Urothelium cell line (cell line): ENCODE data around the gene RSRC2.
"Not testable (repeated sequence)": the region's sequence is repeated elsewhere in the genome, so short reads cannot be mapped to it uniquely, and the experiment has no call there.

Source experiments
- DNase-seq: peaks from one replicate; pipeline ENCODE4 v3.0.0; 2011; ENCODE audit warnings: low spot score, mixed read lengths
- FAIRE-seq: peaks from 2 replicates; lab custom pipeline; 2011; peaks lifted over from hg19 to GRCh38; lab: Jason Lieb, UNC

The RSRC2 gene

DNA sequence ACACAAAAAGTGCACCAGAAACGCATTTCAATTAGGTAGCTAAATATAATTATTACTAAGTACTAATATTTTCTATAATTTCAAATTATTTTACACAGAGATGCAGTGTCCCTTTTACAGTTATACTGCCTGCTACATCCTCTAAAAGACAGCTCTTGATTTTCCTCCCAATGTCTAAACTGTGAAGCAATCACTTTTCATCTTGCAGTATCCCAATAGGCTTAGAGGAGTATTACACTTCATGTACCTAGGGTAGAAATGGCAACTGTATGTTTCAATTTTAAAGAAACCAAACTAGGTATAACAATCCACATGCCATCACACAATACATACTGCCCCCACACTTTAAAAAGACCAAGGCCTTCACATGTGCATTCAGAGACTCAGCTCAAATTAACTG lies 7.3 kb downstream of the RSRC2 start:
- FAIRE-seq (no peak), DNase-seq (no peak)

- no peak for DNase-seq
These were observed 7.8 kb downstream of the RSRC2 start for GRCh38 chr12:122518908-122519307.

GRCh38 chr12:122517877-122518276 lies 8.9 kb downstream of the RSRC2 start:
- no peak for DNase-seq
- no peak for FAIRE-seq

More at GRCh38 chr12:122518908-122519307, 7.8 kb downstream of the RSRC2 start:
- FAIRE-seq = no peak

DNA sequence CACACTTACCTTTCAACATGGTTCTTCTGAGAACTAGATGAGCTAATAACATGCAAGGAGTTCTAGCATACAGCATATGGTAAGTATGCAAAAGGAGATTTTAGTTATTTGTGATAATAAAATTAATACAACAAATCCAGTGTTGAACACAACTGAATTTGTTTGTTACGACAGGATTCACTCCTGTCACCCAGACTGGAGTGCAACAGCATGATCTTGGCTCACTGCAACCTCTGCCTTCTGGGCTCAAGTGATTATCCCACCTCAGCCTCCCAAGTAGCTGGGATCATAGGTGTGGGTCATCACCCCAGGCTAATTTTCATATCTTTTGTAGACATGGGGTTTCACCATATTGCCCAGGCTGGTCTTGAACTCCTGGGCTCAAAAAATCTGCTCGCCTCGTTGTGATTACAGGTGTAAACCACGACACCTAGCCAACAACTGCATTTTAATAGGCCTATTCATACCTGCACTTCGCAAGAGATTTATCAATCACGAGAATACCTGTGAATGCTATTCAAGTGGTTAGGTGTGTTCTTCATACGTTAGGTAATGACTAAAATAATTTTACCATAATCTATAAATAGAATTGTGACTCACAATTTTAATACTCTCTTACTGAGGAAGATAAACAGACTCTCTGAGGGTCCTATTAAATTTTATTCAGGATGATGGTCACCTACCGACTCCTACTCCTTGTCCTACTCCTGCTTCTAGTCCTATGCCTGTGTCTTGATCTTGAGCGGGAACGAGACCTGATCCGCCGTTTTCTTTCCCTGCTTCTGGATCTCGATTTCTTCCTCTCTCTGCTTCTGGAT lies 10.0 kb downstream of the RSRC2 start:
- FAIRE-seq (no peak), DNase-seq (no peak)

DNA sequence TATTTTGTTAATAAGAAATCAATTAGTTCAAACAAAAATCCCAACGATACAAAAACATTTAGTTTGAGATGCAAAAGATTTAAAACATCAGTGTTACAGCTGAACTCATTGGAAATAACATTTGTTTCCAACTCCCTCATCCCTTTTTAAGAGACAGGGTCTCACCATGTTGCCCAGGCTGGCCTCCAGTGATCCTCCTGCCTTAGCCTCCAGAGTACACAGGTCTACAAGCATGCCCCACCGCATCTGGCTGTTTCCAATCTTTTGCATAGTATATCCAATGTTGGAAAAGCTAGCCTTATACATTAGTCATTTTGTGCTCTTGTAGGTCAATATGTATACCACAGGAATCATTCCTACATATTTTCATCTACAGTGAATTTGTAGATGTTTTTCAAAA lies 11.5 kb downstream of the RSRC2 start:
- no peak for FAIRE-seq
- DNase-seq = no peak

GRCh38 chr12:122513660-122514059 lies 13.1 kb downstream of the RSRC2 start:
- no peak for DNase-seq
- FAIRE-seq = no peak

- DNase-seq, FAIRE-seq: not testable (repeated sequence)
These were observed 13.7 kb downstream of the RSRC2 start for GRCh38 chr12:122513028-122513427.

DNA sequence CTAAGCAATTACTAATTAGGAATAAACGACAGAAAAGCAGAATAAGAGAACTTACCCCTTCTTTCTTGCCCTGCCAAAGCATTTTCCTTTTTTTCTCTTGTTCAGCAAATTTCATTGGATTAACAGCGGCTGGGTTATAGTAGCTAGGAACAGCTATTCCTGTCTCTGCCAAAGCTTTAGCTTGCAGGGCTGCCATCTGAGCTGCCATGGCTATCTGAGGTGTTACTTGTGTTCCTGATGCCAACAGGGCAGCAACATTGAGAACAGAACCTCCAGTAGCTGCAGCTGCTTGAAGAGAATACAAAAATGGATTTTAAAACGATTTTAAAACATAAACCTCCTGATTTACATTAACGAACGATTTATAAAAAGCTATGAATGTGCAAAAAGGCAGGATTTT lies 18.6 kb downstream of the RSRC2 start:
- DNase-seq = no peak
- FAIRE-seq = no peak

GRCh38 chr12:122506393-122506938 lies 20.3 kb downstream of the RSRC2 start:
- FAIRE-seq (no peak), DNase-seq (no peak)

DNA sequence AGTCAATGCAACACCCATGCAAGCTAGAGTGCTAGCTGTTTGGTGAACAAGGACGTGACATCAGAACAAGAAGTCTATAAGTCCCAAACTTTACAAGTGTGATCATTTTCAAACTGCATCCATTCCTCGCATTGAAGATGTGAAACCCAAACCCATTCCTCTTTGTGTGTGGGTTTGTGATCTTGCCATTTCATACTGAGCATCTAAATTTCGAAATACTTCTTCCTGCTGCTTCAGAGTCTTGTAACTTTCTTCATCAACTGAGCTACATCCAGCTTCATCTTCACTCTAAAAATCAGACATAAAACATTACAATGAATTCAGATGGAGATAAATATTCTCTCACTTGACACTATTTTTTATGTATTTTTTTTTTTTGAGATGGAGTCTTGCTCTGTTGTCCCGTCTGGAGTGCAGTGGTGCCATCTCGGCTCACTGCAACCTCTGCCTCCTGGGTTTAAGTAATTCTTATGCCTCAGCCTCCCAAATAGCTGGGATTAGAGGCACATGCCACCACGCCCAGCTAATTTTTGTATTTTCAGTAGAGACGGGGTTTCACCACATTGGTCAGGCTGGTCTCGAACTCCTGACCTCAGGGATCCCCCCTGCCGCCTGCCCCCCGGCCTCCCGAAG lies 21.2 kb downstream of the RSRC2 start:
- FAIRE-seq (no peak), DNase-seq (no peak)

- DNase-seq (no peak), FAIRE-seq (no peak)
These were observed 22.7 kb downstream of the RSRC2 start for GRCh38 chr12:122503783-122504590.

DNA sequence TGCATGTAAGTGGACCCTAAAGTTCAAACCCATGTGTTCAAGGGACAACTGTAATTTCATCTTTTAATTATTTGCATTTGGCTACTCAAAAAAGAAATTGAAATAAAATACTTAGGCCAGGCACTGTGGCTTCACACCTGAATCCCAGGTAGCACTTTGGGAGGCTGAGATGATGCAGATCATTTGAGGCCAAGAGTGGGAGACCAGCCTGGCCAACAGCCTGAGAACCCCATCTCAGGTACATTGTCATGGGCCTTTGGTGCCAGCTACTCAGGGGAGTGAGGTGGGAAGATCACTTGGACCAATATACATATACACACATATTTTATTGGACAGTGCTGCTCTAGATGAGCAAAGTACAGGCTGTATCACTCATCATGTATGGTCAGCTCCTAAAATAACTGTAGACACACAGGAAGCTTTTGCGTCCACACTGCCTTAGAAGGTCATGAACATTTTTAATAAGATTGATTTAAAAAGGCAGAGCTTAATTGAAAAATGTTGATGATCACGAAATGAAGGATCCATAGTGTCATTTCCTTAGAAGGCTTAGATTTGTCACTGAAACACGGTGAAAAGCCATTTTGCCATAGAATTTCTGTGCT lies 23.5 kb downstream of the RSRC2 start:
- FAIRE-seq = no peak
- no peak for DNase-seq

DNA sequence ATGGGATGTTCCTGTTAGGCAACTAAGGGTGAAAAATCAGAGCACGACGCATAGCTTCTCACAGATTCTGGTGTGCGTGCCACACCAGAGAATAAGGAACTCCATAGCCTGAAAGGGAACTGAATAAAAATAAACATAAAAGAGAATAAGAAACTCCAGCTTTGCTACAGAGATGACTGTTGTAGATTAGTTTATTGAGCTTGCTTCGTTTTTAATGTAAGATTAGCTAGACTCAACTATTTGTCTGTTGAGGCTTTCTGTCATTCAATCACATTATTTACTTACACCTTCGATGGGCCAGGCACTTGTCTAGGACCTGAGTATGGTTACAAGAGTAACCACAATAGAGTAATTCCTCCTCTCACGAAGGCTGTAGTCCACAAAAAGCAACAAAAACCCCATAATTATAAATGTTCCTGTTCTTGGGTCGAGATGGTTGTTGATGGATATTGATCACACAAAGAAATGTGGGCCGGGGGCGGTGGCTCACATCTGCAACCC lies 25.2 kb downstream of the RSRC2 start:
- FAIRE-seq = no peak

GRCh38 chr12:122500685-122501488 lies 25.8 kb downstream of the RSRC2 start, which contains the start of gene ZCCHC8:
TSS of gene ZCCHC8 (minus strand) at chr12:122500932. CDS start at chr12:122500840, 92 bp downstream.
- peak; percentile 96 for DNase-seq
- peak; percentile 75 for FAIRE-seq

More for the DNA sequence above, 25.2 kb downstream of the RSRC2 start:
- DNase-seq = no peak

- no peak for FAIRE-seq
- DNase-seq = peak; percentile 38
These were observed 26.6 kb downstream of the RSRC2 start for GRCh38 chr12:122499991-122500684.

DNA sequence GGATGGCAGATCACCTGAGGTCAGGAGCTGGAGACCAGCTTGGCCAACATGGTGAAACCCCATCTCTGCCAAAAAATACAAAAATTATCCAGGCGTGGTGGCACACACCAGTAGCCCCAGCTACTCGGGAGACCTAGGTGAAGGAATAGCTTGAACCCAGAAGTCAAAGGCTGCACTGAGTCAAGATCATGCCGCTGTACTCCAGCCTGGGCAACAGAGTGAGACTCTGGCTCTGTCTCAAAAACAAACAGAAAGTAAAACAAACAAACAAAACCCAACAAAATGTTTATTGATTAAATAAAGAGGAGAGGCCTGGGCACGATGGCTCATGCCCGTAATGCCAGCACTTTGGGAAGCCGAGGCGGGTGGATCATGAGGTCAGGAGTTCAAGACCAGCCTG lies 31.5 kb downstream of the RSRC2 start:
- FAIRE-seq = no peak
- DNase-seq = no peak

- DNase-seq, FAIRE-seq: not testable (repeated sequence)
These were observed 33.5 kb downstream of the RSRC2 start for GRCh38 chr12:122493222-122493621.

DNA sequence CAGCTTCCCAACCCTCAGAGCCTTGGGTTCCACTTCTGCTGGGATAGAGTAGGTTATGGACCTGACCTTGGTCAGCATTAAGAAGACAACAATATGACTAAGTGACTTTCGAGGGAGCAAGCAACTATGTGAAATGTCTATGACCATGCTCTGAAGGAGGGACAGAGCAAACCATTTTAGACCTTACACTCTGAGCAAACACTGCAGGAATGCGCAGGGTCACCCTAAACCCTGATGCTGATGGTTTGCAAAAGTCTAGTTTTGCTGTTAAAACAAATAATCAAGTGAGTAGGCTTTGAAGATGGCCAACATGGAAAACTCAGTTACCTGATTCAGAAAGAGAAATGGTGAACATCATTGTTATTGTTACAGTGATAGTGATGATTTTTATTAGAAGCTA lies 34.7 kb downstream of the RSRC2 start:
- FAIRE-seq (no peak), DNase-seq (no peak)

GRCh38 chr12:122489038-122489437 lies 37.7 kb downstream of the RSRC2 start:
- no peak for FAIRE-seq
- no peak for DNase-seq
